ENCODE measurements around the gene UBTD1. TPM values are rescaled to one million over a fixed set of nuclear protein-coding genes. Genes with fewer than 3 reads are reported as not detected.
A peak's percentile ranks its signal among the peaks of the same experiment; 100 is the strongest.

Gene UBTD1
- total RNA-seq, 1 experiment from 2014 or later: 19.0 TPM

- H3K9me3 ChIP-seq (ENCODE audit: control insufficient read depth, low read depth, low read length): no peaks in the 10 kb centered on the region
- Mint-ChIP-seq H3K4me1 (peaks cover 11 to 13% of the 10 kb centered on the region in 2 experiments), H3K4me3 (no peak overlapping the region), H3K27ac (peak overlapping the region in 1 of 3 experiments; percentile 30; a peak in 1 of 7 replicates), H3K9me3 (no peaks in the 10 kb centered on the region), H3K27me3 (ENCODE audit: low read depth) (no peaks in the 10 kb centered on the region), H3K36me3 (ENCODE audit: insufficient read depth in 1 of 3, low read depth in 3 of 3) (peaks cover 0 to 8% (median 0%) of the 10 kb centered on the region in 3 experiments; a peak in 3 of 7 replicates)
- no peak overlapping the region for H2BK120ac ChIP-seq (ENCODE audit: low read depth, low read length, poor library complexity, severe bottlenecking)
- H3K79me1 ChIP-seq (ENCODE audit: insufficient read depth, low read depth, low read length, poor library complexity, severe bottlenecking): no peaks in the 10 kb centered on the region
- no peak overlapping the region for H2AFZ ChIP-seq (ENCODE audit: low read length)
- H2AK5ac ChIP-seq (ENCODE audit: insufficient read length, low read length): no peak overlapping the region
- no peak for TF ChIP-seq CTCF (conservative IDR thresholded peaks at IDR 0.05)
- H4K20me1 ChIP-seq (ENCODE audit: control insufficient read depth, insufficient read depth, insufficient read length): no peaks in the 10 kb centered on the region
- H2BK20ac ChIP-seq (ENCODE audit: low read depth, low read length, poor library complexity, severe bottlenecking): no peak overlapping the region
- no peak overlapping the region for H3K27ac ChIP-seq (ENCODE audit: insufficient read length, low read depth, low read length)
- H3K18ac ChIP-seq (ENCODE audit: insufficient read length, low read depth, low read length): no peak overlapping the region
- H3K14ac ChIP-seq (ENCODE audit: insufficient read depth, low read length): no peak overlapping the region
- H3K56ac ChIP-seq (ENCODE audit: insufficient read length, low read depth, low read length): no peak overlapping the region
- H3K27me3 ChIP-seq (ENCODE audit: insufficient read depth, low read length): no peaks in the 10 kb centered on the region
- no peak overlapping the region for H3K4ac ChIP-seq (ENCODE audit: low read depth, low read length)
- no CpG with 5 or more reads among the region's 4 CpGs for whole genome bisulfite sequencing (ENCODE audit: extremely low coverage, insufficient read length, low lambda C conversion rate)
- no peaks in the 10 kb centered on the region for H3K23me2 ChIP-seq (ENCODE audit: insufficient read length, low read depth, low read length, poor library complexity, severe bottlenecking)
- H3K4me2 ChIP-seq (ENCODE audit: insufficient read depth, insufficient read length, low read length): no peak overlapping the region
- no peak overlapping the region for H4K91ac ChIP-seq (ENCODE audit: insufficient read length, low read depth, low read length)
- H4K5ac ChIP-seq (ENCODE audit: insufficient read length, low read depth, low read length): no peak overlapping the region
- no peaks in the 10 kb centered on the region for H3K79me2 ChIP-seq (ENCODE audit: insufficient read depth, low read length)
- H3K4me1 ChIP-seq (ENCODE audit: insufficient read depth, low read length): no peaks in the 10 kb centered on the region
- no peak overlapping the region for H3K23ac ChIP-seq (ENCODE audit: insufficient read length, low read depth, low read length)
- DNase-seq: peak; percentile 62
- no peak overlapping the region for H2BK5ac ChIP-seq (ENCODE audit: insufficient read length, low read length)
- H3K9ac ChIP-seq (ENCODE audit: extremely low read depth, insufficient read length, low read length): no peak overlapping the region
- no peak overlapping the region for H2BK12ac ChIP-seq (ENCODE audit: insufficient read length, low read depth, low read length)
- H2BK15ac ChIP-seq (ENCODE audit: low read depth, low read length): no peak overlapping the region
- H3T11ph ChIP-seq (ENCODE audit: low read length): no peak overlapping the region
- H4K8ac ChIP-seq (replicated peaks; ENCODE audit: insufficient read length, low read depth, low read length): no peak overlapping the region
Observed at GRCh38 chr10:97574374-97575126, 75.8 kb downstream of the UBTD1 start.
